Hepatocyte (in vitro differentiated cells): ENCODE results near the gene CD52.

Experiments
- EZH2 ChIP-seq: fragments of 200-600 bp; sonication (generic); IDR thresholded peaks from 2 replicates; pipeline ENCODE4 v1.6.1; 2016; ENCODE audit warnings: antibody characterized with exemption, mild to moderate bottlenecking, borderline replicate concordance
- EZH2phosphoT487 ChIP-seq: fragments of 200-600 bp; sonication (generic); IDR thresholded peaks from one replicate; pipeline ENCODE4 v1.6.1; 2018; ENCODE audit warnings: antibody characterized with exemption, mild to moderate bottlenecking, low read depth, moderate library complexity; ENCODE audit not compliant: unreplicated experiment, severe bottlenecking
- TF ChIP-seq, protein P1 (sequence below): fragments of 200-600 bp; sonication (generic); IDR thresholded peaks from 2 replicates; pipeline ENCODE4 v1.5.1; 2016; ENCODE audit warnings: antibody characterized with exemption, mild to moderate bottlenecking; ENCODE audit not compliant: poor library complexity

DNA sequence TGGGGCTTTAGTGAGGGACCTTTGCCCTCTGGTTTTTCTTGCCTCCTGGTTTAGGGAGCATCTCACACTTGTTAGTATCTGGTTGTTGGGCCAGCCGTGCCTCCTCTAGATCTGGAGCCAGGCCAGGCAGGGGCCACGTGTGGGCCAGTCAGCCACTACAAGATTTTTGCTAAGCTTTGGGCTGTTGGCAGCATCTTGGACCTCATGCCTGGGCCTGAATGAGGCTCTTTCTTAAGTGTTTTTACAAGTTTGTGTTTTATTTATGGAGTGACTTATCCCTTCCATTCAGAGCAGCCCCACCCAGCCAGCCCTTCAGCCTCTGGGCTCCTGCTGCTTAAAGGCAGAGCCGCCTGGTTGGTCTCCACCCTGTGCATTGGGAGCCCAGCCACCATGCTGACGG, 39.5 kb upstream of the CD52 start:
- TF ChIP-seq EZH2 (no peak), EZH2phosphoT487 (no peak)
- TF ChIP-seq, protein P1, sequence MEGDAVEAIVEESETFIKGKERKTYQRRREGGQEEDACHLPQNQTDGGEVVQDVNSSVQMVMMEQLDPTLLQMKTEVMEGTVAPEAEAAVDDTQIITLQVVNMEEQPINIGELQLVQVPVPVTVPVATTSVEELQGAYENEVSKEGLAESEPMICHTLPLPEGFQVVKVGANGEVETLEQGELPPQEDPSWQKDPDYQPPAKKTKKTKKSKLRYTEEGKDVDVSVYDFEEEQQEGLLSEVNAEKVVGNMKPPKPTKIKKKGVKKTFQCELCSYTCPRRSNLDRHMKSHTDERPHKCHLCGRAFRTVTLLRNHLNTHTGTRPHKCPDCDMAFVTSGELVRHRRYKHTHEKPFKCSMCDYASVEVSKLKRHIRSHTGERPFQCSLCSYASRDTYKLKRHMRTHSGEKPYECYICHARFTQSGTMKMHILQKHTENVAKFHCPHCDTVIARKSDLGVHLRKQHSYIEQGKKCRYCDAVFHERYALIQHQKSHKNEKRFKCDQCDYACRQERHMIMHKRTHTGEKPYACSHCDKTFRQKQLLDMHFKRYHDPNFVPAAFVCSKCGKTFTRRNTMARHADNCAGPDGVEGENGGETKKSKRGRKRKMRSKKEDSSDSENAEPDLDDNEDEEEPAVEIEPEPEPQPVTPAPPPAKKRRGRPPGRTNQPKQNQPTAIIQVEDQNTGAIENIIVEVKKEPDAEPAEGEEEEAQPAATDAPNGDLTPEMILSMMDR: no peak
